ENCODE data around the gene IRX4. TPM values are rescaled to one million over a fixed set of nuclear protein-coding genes. Genes with fewer than 3 reads are reported as not detected.

IRX4 gene
- total and polyA plus RNA-seq, 2 experiments from 2014 or later: not detected

DNA sequence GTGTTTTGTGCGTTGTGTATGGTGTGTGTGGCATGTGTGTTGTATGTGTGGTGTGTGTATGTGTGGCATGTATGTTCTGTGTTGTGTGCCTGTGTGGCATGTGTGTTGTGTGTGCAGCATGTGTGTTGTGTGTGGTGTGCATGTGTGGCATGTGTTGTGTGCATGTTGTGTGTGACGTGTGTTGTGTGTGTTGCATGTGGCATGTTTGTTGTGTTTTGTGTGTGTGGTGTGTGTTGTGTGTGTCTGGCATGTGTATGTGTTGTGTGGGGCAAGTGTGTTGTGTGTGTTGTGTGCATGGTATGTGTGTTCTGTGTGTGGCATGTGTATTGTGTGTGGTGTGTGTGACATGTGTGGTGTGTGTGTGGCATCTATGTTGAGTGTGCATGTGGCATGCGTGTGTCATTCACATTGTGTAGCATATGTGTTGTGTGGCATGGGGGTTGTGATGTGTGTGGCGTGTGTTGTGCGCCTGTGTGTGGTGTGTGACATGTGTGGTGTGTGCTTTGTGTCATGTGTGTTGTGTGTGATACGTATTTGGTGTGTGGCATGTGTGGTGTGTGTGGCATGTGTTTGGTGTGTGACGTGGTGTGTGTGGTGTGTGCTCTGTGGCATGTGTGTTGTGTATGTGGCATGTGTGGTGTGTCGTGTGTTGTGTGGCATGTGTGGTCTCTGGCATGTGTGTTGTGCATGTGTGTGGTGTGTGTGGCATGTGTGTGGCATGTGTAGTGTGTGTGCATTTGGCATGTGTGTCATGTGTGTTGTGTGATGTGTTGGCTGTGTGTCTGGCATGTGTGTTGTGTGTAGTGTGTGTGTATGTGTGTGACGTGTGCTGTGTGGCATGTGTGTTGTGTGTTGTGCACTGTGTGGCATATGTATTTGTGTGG lies 46.6 kb upstream of the IRX4 start:
- 70 to 71% methylated on average over 9 of the region's 9 CpGs for WGBS, 2 experiments (ENCODE audit: low coverage in 1 of 2, low lambda C conversion rate in 2 of 2, missing lambda C conversion rate in 2 of 2)
- H3K9me3 ChIP-seq (ENCODE audit: low read depth): no peaks in the 10 kb centered on the region
- H3K9ac ChIP-seq: no peak overlapping the region
- TF ChIP-seq EZH2 (IDR thresholded peaks at IDR 0.05; ENCODE audit: insufficient read depth, poor library complexity, severe bottlenecking): no peak
- no peak for TF ChIP-seq EZH2phosphoT487 (IDR thresholded peaks at IDR 0.05; ENCODE audit: insufficient read depth, low read depth)
- H3F3A ChIP-seq (ENCODE audit: insufficient read depth): no peaks in the 10 kb centered on the region
- no peaks in the 10 kb centered on the region for H4K20me1 ChIP-seq (ENCODE audit: insufficient read depth)
- H2AFZ ChIP-seq: no peak overlapping the region
- no peak overlapping the region for H3K27ac ChIP-seq
- no peaks in the 10 kb centered on the region for H3K79me2 ChIP-seq (ENCODE audit: insufficient read depth)
- no peak overlapping the region for H3K4me2 ChIP-seq (ENCODE audit: unreplicated experiment)
- H3K4me1 ChIP-seq (ENCODE audit: insufficient read depth): no peaks in the 10 kb centered on the region
- in situ Hi-C loops (cut with MboI): no loop called here
- H3K4me3 ChIP-seq: no peak overlapping the region
- H3K9me2 ChIP-seq (ENCODE audit: insufficient read depth): no peaks in the 10 kb centered on the region
- no peaks in the 10 kb centered on the region for H3K36me3 ChIP-seq (ENCODE audit: low read depth)
- DNase-seq: no peak
- peaks cover 20% of the 10 kb centered on the region for H3K27me3 ChIP-seq (replicated peaks; ENCODE audit: insufficient read depth)

DNA sequence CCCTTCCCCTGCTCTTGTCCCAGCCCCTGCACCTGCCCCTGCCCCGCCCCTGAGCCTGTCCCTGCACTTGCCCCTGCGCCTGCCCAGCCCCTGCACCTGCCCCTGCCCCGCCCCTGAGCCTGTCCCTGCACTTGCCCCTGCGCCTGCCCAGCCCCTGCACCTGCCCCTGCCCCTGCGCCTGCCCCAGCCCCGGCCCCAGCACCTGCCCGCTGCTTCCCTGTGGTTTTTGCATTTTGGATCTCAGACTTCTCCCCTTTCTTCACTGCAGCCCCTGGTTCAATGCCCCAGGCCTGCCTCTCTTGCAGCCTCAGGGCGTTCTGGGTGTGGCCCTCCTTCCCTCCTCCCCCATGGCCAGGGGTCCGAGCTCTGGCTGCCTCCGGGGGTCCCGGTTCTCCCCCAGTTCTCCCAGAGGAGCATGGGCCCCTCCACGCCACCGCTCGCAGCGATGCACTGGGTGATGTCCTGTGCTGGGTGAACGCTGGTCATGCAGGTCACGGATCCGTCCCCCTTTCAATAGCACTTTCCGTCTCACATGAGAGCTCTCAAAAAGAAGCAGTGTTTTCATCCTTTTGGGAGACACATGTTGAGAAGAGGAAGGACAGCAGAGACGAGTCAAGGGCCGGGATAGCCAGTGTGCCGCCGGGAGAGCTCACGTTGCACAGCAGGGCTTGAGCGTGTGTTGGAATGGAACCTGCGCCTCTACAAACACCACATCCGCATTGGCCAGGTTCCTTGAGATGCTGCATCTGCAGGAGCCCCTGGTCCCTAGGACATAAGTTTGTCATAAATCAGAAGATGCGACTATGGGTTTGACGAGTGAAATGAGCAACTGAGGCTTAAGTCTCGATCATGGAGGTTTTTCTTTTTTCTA lies 44.0 kb upstream of the IRX4 start:
- no peak overlapping the region for H3K4me2 ChIP-seq (ENCODE audit: unreplicated experiment)
- DNase-seq: no peak
- H3K9me2 ChIP-seq (ENCODE audit: insufficient read depth): no peaks in the 10 kb centered on the region
- H4K20me1 ChIP-seq (ENCODE audit: insufficient read depth): no peaks in the 10 kb centered on the region
- in situ Hi-C loops (cut with MboI): no loop called here
- TF ChIP-seq EZH2phosphoT487 (IDR thresholded peaks at IDR 0.05; ENCODE audit: insufficient read depth, low read depth) (no peak), EZH2 (IDR thresholded peaks at IDR 0.05; ENCODE audit: insufficient read depth, poor library complexity, severe bottlenecking) (no peak)
- H3K79me2 ChIP-seq (ENCODE audit: insufficient read depth): no peaks in the 10 kb centered on the region
- H3F3A ChIP-seq (ENCODE audit: insufficient read depth): no peaks in the 10 kb centered on the region
- no peak overlapping the region for H3K4me3 ChIP-seq
- 54 to 60% methylated on average over 26 to 30 of the region's 30 CpGs for WGBS, 2 experiments (ENCODE audit: low coverage in 1 of 2, low lambda C conversion rate in 2 of 2, missing lambda C conversion rate in 2 of 2)
- H2AFZ ChIP-seq: no peak overlapping the region
- no peaks in the 10 kb centered on the region for H3K9me3 ChIP-seq (ENCODE audit: low read depth)
- no peak overlapping the region for H3K9ac ChIP-seq
- H3K27ac ChIP-seq: no peak overlapping the region
- no peaks in the 10 kb centered on the region for H3K36me3 ChIP-seq (ENCODE audit: low read depth)
- no peaks in the 10 kb centered on the region for H3K4me1 ChIP-seq (ENCODE audit: insufficient read depth)
- H3K27me3 ChIP-seq (replicated peaks; ENCODE audit: insufficient read depth): peaks cover 6% of the 10 kb centered on the region

DNA sequence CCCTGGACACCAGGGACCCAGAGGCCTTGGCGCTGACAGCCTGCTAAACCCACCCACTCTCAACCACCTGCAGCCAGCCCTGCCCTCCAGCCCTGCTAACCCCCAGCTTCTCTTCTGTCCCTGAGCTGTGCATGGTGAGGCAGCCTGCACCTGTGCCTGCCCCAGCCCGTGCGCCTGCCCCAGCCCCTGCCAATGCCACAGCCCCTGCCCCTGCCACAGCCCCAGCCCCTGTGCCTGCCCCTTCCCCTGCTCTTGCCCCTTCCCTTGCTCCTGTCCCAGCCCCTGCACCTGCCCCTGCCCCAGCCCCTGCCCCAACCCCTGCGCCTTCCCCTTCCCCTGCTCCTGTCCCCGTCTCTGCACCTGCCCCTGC lies 43.3 kb upstream of the IRX4 start:
- Histone ChIP-seq H3K4me2 (ENCODE audit: unreplicated experiment) (no peak overlapping the region), H3K9ac (no peak overlapping the region), H4K20me1 (ENCODE audit: insufficient read depth) (no peaks in the 10 kb centered on the region), H3K27me3 (replicated peaks; ENCODE audit: insufficient read depth) (no peaks in the 10 kb centered on the region; the same call in 1 of the 2 replicates), H3K79me2 (ENCODE audit: insufficient read depth) (no peaks in the 10 kb centered on the region), H3K9me2 (ENCODE audit: insufficient read depth) (no peaks in the 10 kb centered on the region), H3K4me1 (ENCODE audit: insufficient read depth) (no peaks in the 10 kb centered on the region), H3K9me3 (ENCODE audit: low read depth) (no peaks in the 10 kb centered on the region), H3K27ac (no peak overlapping the region), H3K36me3 (ENCODE audit: low read depth) (no peaks in the 10 kb centered on the region), H2AFZ (no peak overlapping the region), H3F3A (ENCODE audit: insufficient read depth) (no peaks in the 10 kb centered on the region), H3K4me3 (no peak overlapping the region)
- TF ChIP-seq EZH2phosphoT487 (IDR thresholded peaks at IDR 0.05; ENCODE audit: insufficient read depth, low read depth) (no peak), EZH2 (IDR thresholded peaks at IDR 0.05; ENCODE audit: insufficient read depth, poor library complexity, severe bottlenecking) (no peak)
- no peak for DNase-seq
- 43 to 50% methylated on average over 2 to 4 of the region's 5 CpGs for WGBS, 2 experiments (ENCODE audit: low coverage in 1 of 2, low lambda C conversion rate in 2 of 2, missing lambda C conversion rate in 2 of 2)
- in situ Hi-C loops (cut with MboI): no loop called here

DNA sequence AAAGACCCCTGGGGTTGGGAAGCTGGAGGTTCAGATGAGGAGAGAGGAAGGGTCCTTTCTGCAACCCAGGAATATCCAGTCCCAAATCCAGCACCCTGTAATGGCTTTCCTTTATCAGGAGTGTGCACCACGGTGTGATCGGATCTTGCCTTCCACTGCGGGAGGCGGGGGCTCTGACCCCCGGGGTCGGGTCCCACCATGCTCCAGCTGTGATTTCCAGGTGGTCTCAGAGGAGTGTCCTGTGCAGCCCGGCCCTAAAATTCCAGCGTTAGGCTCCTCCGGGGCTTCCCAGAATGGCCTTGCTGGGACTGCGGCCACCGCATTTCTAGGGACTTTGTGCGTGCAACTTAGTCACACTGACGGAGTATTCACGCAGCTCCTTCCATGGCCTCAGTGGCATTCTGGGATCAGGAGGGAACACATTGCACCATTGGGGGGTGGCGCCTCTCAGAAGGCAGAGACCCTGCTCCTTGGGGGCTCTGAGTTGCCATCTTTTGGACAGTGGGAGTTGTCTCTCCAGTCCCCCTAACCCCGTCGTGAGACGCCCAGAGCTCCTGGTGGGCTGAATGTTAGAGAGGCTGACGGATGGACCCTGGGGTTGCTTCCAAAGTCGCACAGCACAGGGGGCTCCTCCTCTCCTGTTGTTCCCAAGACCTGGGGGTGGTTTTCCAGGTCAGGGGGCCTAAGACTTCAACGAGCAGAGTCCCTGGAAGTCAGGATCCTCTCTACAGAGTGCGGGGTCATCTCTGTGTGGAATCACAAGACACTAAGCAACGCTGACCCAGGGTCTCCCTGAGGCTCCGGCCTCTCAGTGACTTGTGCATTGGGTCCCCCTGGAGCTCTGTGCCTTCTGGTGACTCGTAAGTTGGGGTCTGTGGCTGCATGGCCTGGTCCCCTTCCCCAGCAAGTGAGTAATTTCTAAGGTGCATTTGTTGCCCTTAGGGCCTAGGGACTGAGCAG lies 42.7 kb upstream of the IRX4 start:
- DNase-seq: no peak
- H3K9me3 ChIP-seq (ENCODE audit: low read depth): no peaks in the 10 kb centered on the region
- in situ Hi-C loops (cut with MboI): no loop called here
- H4K20me1 ChIP-seq (ENCODE audit: insufficient read depth): no peaks in the 10 kb centered on the region
- WGBS, 2 experiments (ENCODE audit: low coverage in 1 of 2, low lambda C conversion rate in 2 of 2, missing lambda C conversion rate in 2 of 2): 44 to 52% methylated on average over 25 of the region's 25 CpGs
- H3K79me2 ChIP-seq (ENCODE audit: insufficient read depth): no peaks in the 10 kb centered on the region
- no peaks in the 10 kb centered on the region; the same call in 1 of the 2 replicates for H3K27me3 ChIP-seq (replicated peaks; ENCODE audit: insufficient read depth)
- no peak overlapping the region for H2AFZ ChIP-seq
- H3F3A ChIP-seq (ENCODE audit: insufficient read depth): no peaks in the 10 kb centered on the region
- H3K4me1 ChIP-seq (ENCODE audit: insufficient read depth): no peaks in the 10 kb centered on the region
- no peak overlapping the region for H3K9ac ChIP-seq
- no peak overlapping the region for H3K4me2 ChIP-seq (ENCODE audit: unreplicated experiment)
- H3K36me3 ChIP-seq (ENCODE audit: low read depth): no peaks in the 10 kb centered on the region
- TF ChIP-seq EZH2phosphoT487 (IDR thresholded peaks at IDR 0.05; ENCODE audit: insufficient read depth, low read depth): no peak
- TF ChIP-seq EZH2 (IDR thresholded peaks at IDR 0.05; ENCODE audit: insufficient read depth, poor library complexity, severe bottlenecking): no peak
- no peaks in the 10 kb centered on the region for H3K9me2 ChIP-seq (ENCODE audit: insufficient read depth)
- no peak overlapping the region for H3K27ac ChIP-seq
- no peak overlapping the region for H3K4me3 ChIP-seq

Measured in GM23248 (cell line).